Central memory CD8-positive, alpha-beta T cell (primary cell): ENCODE results near the gene DPP6.

ENCODE experiments used
- ATAC-seq: fragments of 150-1000 bp; cut with Tn5 transposase; replicated peaks from 2 replicates; pipeline ENCODE4 v1.10.0; 2022; ENCODE audit warnings: mild to moderate bottlenecking, moderate FRiP score, moderate number of reproducible peaks; ENCODE audit not compliant: poor library complexity, severe bottlenecking; ENCODE audit errors: extremely low read depth
- DNase-seq, 2 donors: peaks; one replicate each; pipeline ENCODE4 v3.0.0; 2021; ENCODE audit warnings: low spot score in 2 of 2
- H3K27ac Mint-ChIP-seq: one replicate; pipeline ENCODE4 v1.8.0; 2022; ENCODE audit warnings: low read depth, mild to moderate bottlenecking, moderate library complexity, mixed read lengths
- H3K27me3 Mint-ChIP-seq: one replicate; pipeline ENCODE4 v1.8.0; 2022; ENCODE audit warnings: mixed read lengths
- H3K36me3 Mint-ChIP-seq: one replicate; pipeline ENCODE4 v1.8.0; 2022; ENCODE audit warnings: mild to moderate bottlenecking, moderate library complexity, mixed read lengths; ENCODE audit not compliant: insufficient read depth
- H3K4me1 Mint-ChIP-seq: one replicate; pipeline ENCODE4 v1.8.0; 2022; ENCODE audit warnings: mixed read lengths
- H3K4me3 Mint-ChIP-seq: one replicate; pipeline ENCODE4 v1.8.0; 2022; ENCODE audit warnings: mild to moderate bottlenecking, moderate library complexity, mixed read lengths
- H3K9me3 Mint-ChIP-seq: one replicate; pipeline ENCODE4 v1.8.0; 2022; ENCODE audit warnings: mixed read lengths

DPP6 gene

DNA sequence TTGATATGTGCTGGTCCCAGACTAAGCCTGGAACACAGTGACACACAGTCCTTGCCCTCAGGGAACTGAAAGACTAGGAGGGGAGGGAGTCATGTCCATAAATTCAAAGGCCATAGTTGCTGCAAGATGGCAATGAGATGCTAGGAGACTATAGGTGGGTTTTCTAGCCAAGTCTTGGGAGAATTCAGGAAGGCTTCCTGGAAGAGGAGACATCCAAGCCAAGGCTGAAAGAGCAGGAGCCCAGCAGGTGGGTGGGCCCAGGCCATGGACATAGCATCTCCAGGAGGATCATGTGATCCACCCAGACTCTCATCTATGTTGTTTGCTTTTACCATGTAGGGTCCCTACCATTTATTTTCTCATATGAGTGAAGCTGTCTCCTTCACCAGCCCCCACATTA lies 335.1 kb downstream of the DPP6 start:
- DNase-seq: no peak
- H3K27me3 Mint-ChIP-seq: no peaks in the 10 kb centered on the region
- H3K4me1 Mint-ChIP-seq: no peaks in the 10 kb centered on the region
- H3K4me3 Mint-ChIP-seq: no peak overlapping the region
- peaks cover 25% of the 10 kb centered on the region for H3K9me3 Mint-ChIP-seq
- no peak for ATAC-seq
- no peak overlapping the region for H3K27ac Mint-ChIP-seq
- H3K36me3 Mint-ChIP-seq: no peaks in the 10 kb centered on the region

GRCh38 chr7:154388412-154388811 lies 336.2 kb downstream of the DPP6 start:
- H3K27me3 Mint-ChIP-seq: no peaks in the 10 kb centered on the region
- H3K27ac Mint-ChIP-seq: no peak overlapping the region
- peaks cover 25% of the 10 kb centered on the region for H3K9me3 Mint-ChIP-seq
- no peak overlapping the region for H3K4me3 Mint-ChIP-seq
- DNase-seq: no peak
- H3K4me1 Mint-ChIP-seq: no peaks in the 10 kb centered on the region
- no peak for ATAC-seq
- H3K36me3 Mint-ChIP-seq: no peaks in the 10 kb centered on the region

- no peaks in the 10 kb centered on the region for H3K27me3 Mint-ChIP-seq
- no peak for DNase-seq
- H3K36me3 Mint-ChIP-seq: peaks cover 2% of the 10 kb centered on the region
- H3K4me1 Mint-ChIP-seq: no peaks in the 10 kb centered on the region
- H3K9me3 Mint-ChIP-seq: peaks cover 23% of the 10 kb centered on the region
- H3K4me3 Mint-ChIP-seq: no peak overlapping the region
- H3K27ac Mint-ChIP-seq: no peak overlapping the region
- no peak for ATAC-seq
Measured at GRCh38 chr7:154388999-154389398, 336.8 kb downstream of the DPP6 start.

- H3K27me3 Mint-ChIP-seq: no peaks in the 10 kb centered on the region
- peaks cover 2% of the 10 kb centered on the region for H3K36me3 Mint-ChIP-seq
- DNase-seq (no peak), ATAC-seq (no peak)
- peaks cover 19% of the 10 kb centered on the region for H3K9me3 Mint-ChIP-seq
- no peak overlapping the region for H3K27ac Mint-ChIP-seq
- H3K4me1 Mint-ChIP-seq: no peaks in the 10 kb centered on the region
- no peak overlapping the region for H3K4me3 Mint-ChIP-seq
Measured at GRCh38 chr7:154390961-154391360, 338.8 kb downstream of the DPP6 start.

DNA sequence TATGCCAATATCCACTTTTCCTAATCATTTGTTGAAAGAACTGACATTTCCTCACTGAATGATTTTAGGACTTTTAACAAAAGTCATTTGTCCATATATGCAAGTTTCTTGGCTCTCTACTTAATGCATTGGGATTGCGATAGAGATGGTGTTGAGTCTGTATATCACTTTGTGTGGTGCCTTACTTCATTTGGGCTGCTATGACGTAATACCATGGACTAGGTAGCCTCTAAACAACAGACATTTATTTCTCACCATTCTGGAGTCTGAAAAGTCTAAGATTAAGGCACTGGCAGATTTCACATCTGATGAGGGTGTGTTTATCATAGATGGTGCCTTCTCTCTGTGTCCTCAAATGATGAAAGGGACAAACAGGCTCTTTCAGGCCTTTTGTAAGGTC lies 342.6 kb downstream of the DPP6 start:
- Mint-ChIP-seq H3K27me3 (no peaks in the 10 kb centered on the region), H3K4me3 (no peak overlapping the region), H3K4me1 (no peaks in the 10 kb centered on the region), H3K36me3 (peaks cover 2% of the 10 kb centered on the region), H3K27ac (no peak overlapping the region), H3K9me3 (peaks cover 12% of the 10 kb centered on the region)
- ATAC-seq (no peak), DNase-seq (no peak)

GRCh38 chr7:154406312-154406711 lies 354.1 kb downstream of the DPP6 start:
- no peak for DNase-seq
- no peaks in the 10 kb centered on the region for H3K9me3 Mint-ChIP-seq
- H3K36me3 Mint-ChIP-seq: no peaks in the 10 kb centered on the region
- no peak overlapping the region for H3K4me3 Mint-ChIP-seq
- no peak overlapping the region for H3K27ac Mint-ChIP-seq
- no peak for ATAC-seq
- H3K27me3 Mint-ChIP-seq: no peaks in the 10 kb centered on the region
- no peaks in the 10 kb centered on the region for H3K4me1 Mint-ChIP-seq

- H3K27me3 Mint-ChIP-seq: no peaks in the 10 kb centered on the region
- no peaks in the 10 kb centered on the region for H3K4me1 Mint-ChIP-seq
- H3K4me3 Mint-ChIP-seq: no peak overlapping the region
- ATAC-seq (no peak), DNase-seq (no peak)
- no peaks in the 10 kb centered on the region for H3K36me3 Mint-ChIP-seq
- H3K9me3 Mint-ChIP-seq: no peaks in the 10 kb centered on the region
- no peak overlapping the region for H3K27ac Mint-ChIP-seq
Measured at GRCh38 chr7:154409703-154410311, 357.6 kb downstream of the DPP6 start.

- Mint-ChIP-seq H3K9me3 (no peaks in the 10 kb centered on the region), H3K4me3 (no peak overlapping the region)
- no peak for ATAC-seq
Measured at GRCh38 chr7:154412105-154412504, 359.9 kb downstream of the DPP6 start.

GRCh38 chr7:154415709-154416399 lies 363.7 kb downstream of the DPP6 start:
- no peaks in the 10 kb centered on the region for H3K27me3 Mint-ChIP-seq
- peaks cover 7% of the 10 kb centered on the region for H3K9me3 Mint-ChIP-seq
- DNase-seq (no peak), ATAC-seq (no peak)
- H3K27ac Mint-ChIP-seq: no peak overlapping the region
- H3K4me3 Mint-ChIP-seq: no peak overlapping the region
- no peaks in the 10 kb centered on the region for H3K36me3 Mint-ChIP-seq
- H3K4me1 Mint-ChIP-seq: no peaks in the 10 kb centered on the region

More at GRCh38 chr7:154412105-154412504, 359.9 kb downstream of the DPP6 start:
- no peak for DNase-seq
- H3K4me1 Mint-ChIP-seq: no peaks in the 10 kb centered on the region
- H3K27me3 Mint-ChIP-seq: no peaks in the 10 kb centered on the region
- no peaks in the 10 kb centered on the region for H3K36me3 Mint-ChIP-seq
- no peak overlapping the region for H3K27ac Mint-ChIP-seq

DNA sequence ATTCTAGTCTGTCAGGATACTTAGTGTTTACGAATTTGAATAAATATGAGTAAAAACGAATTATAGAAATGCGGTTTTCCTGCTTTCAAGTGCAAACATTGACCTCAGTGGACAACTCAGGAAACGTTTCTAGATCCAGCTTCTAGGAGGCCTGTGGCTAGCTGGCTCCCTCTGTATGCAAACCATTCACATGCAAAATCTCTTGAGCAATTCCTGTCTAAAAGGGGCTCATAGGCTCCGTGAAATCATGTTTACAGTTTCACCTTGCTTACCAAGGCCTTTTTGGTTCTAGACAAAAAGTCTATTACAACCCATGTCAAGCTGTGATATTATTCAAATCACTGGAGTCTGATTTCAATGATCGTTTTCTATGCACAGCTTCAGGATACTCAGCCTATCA lies 364.5 kb downstream of the DPP6 start:
- no peaks in the 10 kb centered on the region for H3K27me3 Mint-ChIP-seq
- H3K4me3 Mint-ChIP-seq: no peak overlapping the region
- no peaks in the 10 kb centered on the region for H3K36me3 Mint-ChIP-seq
- no peaks in the 10 kb centered on the region for H3K4me1 Mint-ChIP-seq
- no peak overlapping the region for H3K27ac Mint-ChIP-seq
- ATAC-seq: no peak
- no peak for DNase-seq
- H3K9me3 Mint-ChIP-seq: peaks cover 11% of the 10 kb centered on the region

GRCh38 chr7:154419344-154419743 lies 367.1 kb downstream of the DPP6 start:
- H3K36me3 Mint-ChIP-seq: no peaks in the 10 kb centered on the region
- H3K27me3 Mint-ChIP-seq: no peaks in the 10 kb centered on the region

GRCh38 chr7:154423231-154423630 lies 371.0 kb downstream of the DPP6 start:
- no peak for DNase-seq
- Mint-ChIP-seq H3K4me1 (no peaks in the 10 kb centered on the region), H3K9me3 (peaks cover 12% of the 10 kb centered on the region), H3K27ac (no peak overlapping the region), H3K36me3 (no peaks in the 10 kb centered on the region), H3K27me3 (no peaks in the 10 kb centered on the region), H3K4me3 (no peak overlapping the region)
- ATAC-seq: no peak

More at GRCh38 chr7:154419344-154419743, 367.1 kb downstream of the DPP6 start:
- H3K4me1 Mint-ChIP-seq: no peaks in the 10 kb centered on the region
- DNase-seq (no peak), ATAC-seq (no peak)
- no peak overlapping the region for H3K27ac Mint-ChIP-seq
- no peak overlapping the region for H3K4me3 Mint-ChIP-seq
- peaks cover 19% of the 10 kb centered on the region for H3K9me3 Mint-ChIP-seq

GRCh38 chr7:154424350-154424749 lies 372.2 kb downstream of the DPP6 start:
- H3K36me3 Mint-ChIP-seq: peaks cover 2% of the 10 kb centered on the region

More at GRCh38 chr7:154424350-154424749, 372.2 kb downstream of the DPP6 start:
- Mint-ChIP-seq H3K4me1 (no peaks in the 10 kb centered on the region), H3K9me3 (peaks cover 18% of the 10 kb centered on the region), H3K27me3 (no peaks in the 10 kb centered on the region), H3K27ac (no peak overlapping the region), H3K4me3 (no peak overlapping the region)
- DNase-seq (no peak), ATAC-seq (no peak)
